IMR-90 (cell line): ENCODE results near the gene LINC01488.

Experiments
- CTCF ChIP-seq: conservative IDR thresholded peaks from 2 replicates; pipeline ENCODE4 v1.5.1; 2012; ENCODE audit warnings: mild to moderate bottlenecking, low read depth, low read length, improper control_type of control experiment
- POLR2A ChIP-seq: IDR thresholded peaks from 2 replicates; pipeline ENCODE4 v1.6.1; 2012; ENCODE audit warnings: mild to moderate bottlenecking, low read depth, low read length
- RAD21 ChIP-seq: IDR thresholded peaks from 2 replicates; pipeline ENCODE4 v1.6.1; 2012; ENCODE audit warnings: low read length, improper control_type of control experiment
- RFX5 ChIP-seq: IDR thresholded peaks from 2 replicates; pipeline ENCODE4 v1.8.0; 2012; ENCODE audit warnings: low read depth, mild to moderate bottlenecking, low read length, moderate library complexity
- TF ChIP-seq, protein P1 (sequence below): fragments of 150-350 bp; IDR thresholded peaks from 2 replicates; pipeline ENCODE4 v1.6.1; 2017; ENCODE audit warnings: mild to moderate bottlenecking, antibody characterized with exemption, low read length, low read depth

DNA sequence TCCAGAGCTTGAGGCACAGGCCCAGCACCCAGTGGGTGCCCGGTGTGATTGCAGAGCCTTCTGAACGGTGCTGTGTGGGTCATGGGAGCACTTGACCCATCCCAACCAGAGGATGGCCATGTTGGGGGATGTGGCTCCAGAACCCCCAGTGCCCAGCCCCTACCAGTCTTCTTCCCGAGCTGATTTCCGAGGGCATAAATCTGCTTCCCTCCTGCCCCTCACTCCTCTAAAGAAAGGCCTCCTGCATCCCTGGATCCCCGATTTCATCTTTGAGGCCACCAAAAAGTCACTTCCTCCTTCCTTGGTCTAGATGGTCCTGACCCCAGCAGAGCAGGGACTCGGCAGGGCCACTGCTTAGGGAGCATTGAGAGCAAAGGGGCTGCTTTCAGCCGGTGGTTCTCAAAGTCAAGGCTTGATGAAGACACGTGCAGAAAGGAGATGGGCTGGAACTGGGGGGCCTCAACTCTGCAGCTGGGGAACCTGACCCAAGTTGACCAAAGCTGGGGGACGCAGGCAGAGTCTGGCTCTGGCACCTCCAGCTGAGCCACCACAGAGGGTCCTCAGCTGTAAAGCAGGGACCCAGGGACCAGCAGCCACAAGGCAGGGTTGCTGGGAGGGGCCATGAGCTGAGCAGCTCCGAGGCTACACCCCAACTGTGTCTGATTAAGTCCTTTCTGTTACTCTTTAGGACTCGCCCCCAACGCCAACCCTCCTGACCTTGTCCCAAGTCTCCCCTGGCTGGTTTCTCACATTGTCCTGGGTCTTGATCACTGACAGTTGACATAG, 56.6 kb downstream of the LINC01488 start:
- TF ChIP-seq CTCF (no peak), POLR2A (no peak), RAD21 (no peak), RFX5 (no peak)
- TF ChIP-seq, protein P1, sequence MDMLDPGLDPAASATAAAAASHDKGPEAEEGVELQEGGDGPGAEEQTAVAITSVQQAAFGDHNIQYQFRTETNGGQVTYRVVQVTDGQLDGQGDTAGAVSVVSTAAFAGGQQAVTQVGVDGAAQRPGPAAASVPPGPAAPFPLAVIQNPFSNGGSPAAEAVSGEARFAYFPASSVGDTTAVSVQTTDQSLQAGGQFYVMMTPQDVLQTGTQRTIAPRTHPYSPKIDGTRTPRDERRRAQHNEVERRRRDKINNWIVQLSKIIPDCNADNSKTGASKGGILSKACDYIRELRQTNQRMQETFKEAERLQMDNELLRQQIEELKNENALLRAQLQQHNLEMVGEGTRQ = no peak
